ENCODE data around the gene GDI2. TPM values are rescaled to one million over a fixed set of nuclear protein-coding genes. Genes with fewer than 3 reads are reported as not detected.
A peak's percentile ranks its signal among the peaks of the same experiment; 100 is the strongest.

The GDI2 gene
- total RNA-seq, 2 experiments from 2014 or later, result 78.1 to 82.3 TPM

GRCh38 chr10:5789626-5790025 lies 23.6 kb downstream of the GDI2 start:
- no peaks in the 10 kb centered on the region for H3K27me3 ChIP-seq (ENCODE audit: control insufficient read depth in 1 of 2, insufficient read depth in 2 of 2, low read length in 2 of 2)
- H3K4me3 ChIP-seq (ENCODE audit: low read length), result no peak overlapping the region
- ChIA-PET CTCF (interaction anchor here (1.3 kb wide), 1 partner anchor 20 kb away, joined by 3 read pairs; no protein-coding TSS in a partner anchor), POLR2A (interaction anchor here (3.0 kb wide), 1 partner anchor 14 kb away, joined by 17 read pairs; no protein-coding TSS in a partner anchor)
- peaks cover 94% of the 10 kb centered on the region for H3K36me3 Mint-ChIP-seq (ENCODE audit: low read depth)
- no peaks in the 10 kb centered on the region for H3K9me3 ChIP-seq (ENCODE audit: control insufficient read depth in 1 of 2, insufficient read depth in 1 of 2, low read length in 2 of 2)
- no peak overlapping the region for H3K27ac ChIP-seq (ENCODE audit: low read depth in 1 of 2, low read length in 2 of 2)
- intact Hi-C loops (cut with DNase I, micrococcal nuclease), result loop anchor here in 1 of 2 experiments (2.0 kb wide), 1 partner anchor 15 kb away; no protein-coding TSS in a partner anchor
- no peak for DNase-seq
- no peaks in the 10 kb centered on the region for H3K9me3 Mint-ChIP-seq
- H3K4me1 Mint-ChIP-seq (ENCODE audit: low read depth), result peaks cover 49% of the 10 kb centered on the region
- H3K4me3 Mint-ChIP-seq, result no peak overlapping the region
- H3K27me3 Mint-ChIP-seq, result no peaks in the 10 kb centered on the region
- ATAC-seq (ENCODE audit: poor library complexity), result no peak
- TF ChIP-seq CTCF (IDR thresholded peaks at IDR 0.05), result no peak
- H3K36me3 ChIP-seq (ENCODE audit: insufficient read depth, low read length), result peaks cover 88% of the 10 kb centered on the region
- H3K4me1 ChIP-seq (ENCODE audit: insufficient read depth, low read length), result peaks cover 10% of the 10 kb centered on the region
- H3K27ac Mint-ChIP-seq, result peak overlapping the region; percentile 88

GRCh38 chr10:5788969-5789368 lies 24.3 kb downstream of the GDI2 start:
- Mint-ChIP-seq H3K4me3 (peak overlapping the region; percentile 48), H3K36me3 (ENCODE audit: low read depth) (peaks cover 94% of the 10 kb centered on the region), H3K27ac (peak overlapping the region; percentile 88), H3K9me3 (no peaks in the 10 kb centered on the region), H3K27me3 (no peaks in the 10 kb centered on the region), H3K4me1 (ENCODE audit: low read depth) (peaks cover 44% of the 10 kb centered on the region)
- Histone ChIP-seq H3K9me3 (ENCODE audit: control insufficient read depth in 1 of 2, insufficient read depth in 1 of 2, low read length in 2 of 2) (peaks cover 0 to 6% of the 10 kb centered on the region in 2 experiments), H3K27me3 (ENCODE audit: control insufficient read depth in 1 of 2, insufficient read depth in 2 of 2, low read length in 2 of 2) (no peaks in the 10 kb centered on the region), H3K4me1 (ENCODE audit: insufficient read depth, low read length) (peaks cover 10% of the 10 kb centered on the region), H3K4me3 (ENCODE audit: low read length) (no peak overlapping the region), H3K36me3 (ENCODE audit: insufficient read depth, low read length) (peaks cover 89% of the 10 kb centered on the region), H3K27ac (ENCODE audit: low read depth in 1 of 2, low read length in 2 of 2) (peak overlapping the region in 1 of 2 donors; percentile 21)
- ChIA-PET CTCF (interaction anchor here (1.0 kb wide), 1 partner anchor 9 kb away, joined by 3 read pairs; no protein-coding TSS in a partner anchor), POLR2A (interaction anchor here (1.1 to 3.0 kb wide), 2 partner anchors 13 to 30 kb away, joined by 4 to 17 read pairs; no protein-coding TSS in a partner anchor)
- TF ChIP-seq CTCF (IDR thresholded peaks at IDR 0.05), result no peak
- DNase-seq (peak in 3 of 14 experiments; percentile 8 to 14 (median 11)), ATAC-seq (ENCODE audit: poor library complexity) (peak; percentile 78)
- intact Hi-C loops (cut with DNase I, micrococcal nuclease), result loop anchor here in 1 of 2 experiments (2.0 kb wide), 1 partner anchor 14 kb away; no protein-coding TSS in a partner anchor

GRCh38 chr10:5783300-5783699 lies 29.9 kb downstream of the GDI2 start:
- no peak overlapping the region for H3K4me3 ChIP-seq (ENCODE audit: low read length)
- Mint-ChIP-seq H3K36me3 (ENCODE audit: low read depth) (peaks cover 97% of the 10 kb centered on the region), H3K27ac (peak overlapping the region; percentile 38), H3K27me3 (no peaks in the 10 kb centered on the region), H3K4me3 (no peak overlapping the region), H3K9me3 (peaks cover 6% of the 10 kb centered on the region), H3K4me1 (ENCODE audit: low read depth) (peaks cover 50% of the 10 kb centered on the region)
- no peaks in the 10 kb centered on the region for H3K27me3 ChIP-seq (ENCODE audit: control insufficient read depth in 1 of 2, insufficient read depth in 2 of 2, low read length in 2 of 2)
- TF ChIP-seq CTCF (IDR thresholded peaks at IDR 0.05), result no peak
- peaks cover 4% of the 10 kb centered on the region for H3K4me1 ChIP-seq (ENCODE audit: insufficient read depth, low read length)
- no peak overlapping the region for H3K27ac ChIP-seq (ENCODE audit: low read depth in 1 of 2, low read length in 2 of 2)
- H3K36me3 ChIP-seq (ENCODE audit: insufficient read depth, low read length), result peaks cover 65% of the 10 kb centered on the region
- ATAC-seq (ENCODE audit: poor library complexity) (no peak), DNase-seq (no peak)
- CTCF ChIA-PET, result no interaction called here
- POLR2A ChIA-PET, result interaction anchor here (1.2 kb wide), 1 partner anchor 30 kb away, joined by 4 read pairs; the partner anchor contains the start of gene GDI2
- H3K9me3 ChIP-seq (ENCODE audit: control insufficient read depth in 1 of 2, insufficient read depth in 1 of 2, low read length in 2 of 2), result peaks cover 0 to 17% of the 10 kb centered on the region in 2 experiments
- intact Hi-C loops (cut with DNase I, micrococcal nuclease), result no loop called here

Measured in CD4-positive, alpha-beta T cell (primary cell).